Measurements from ENCODE around the gene DAZAP1.

- TF ChIP-seq CTCF (IDR thresholded peaks at IDR 0.05) (no peak), ZFX (IDR thresholded peaks at IDR 0.05; ENCODE audit: borderline replicate concordance) (no peak)
These were observed 59.3 kb downstream of the DAZAP1 start for GRCh38 chr19:1466461-1467214.

Data from 22Rv1 (cell line).